HepG2 (cell line): ENCODE measurements around the gene CTSW. TPM values are rescaled to one million over a fixed set of nuclear protein-coding genes. Genes with fewer than 3 reads are reported as not detected.
A peak's percentile ranks its signal among the peaks of the same experiment; 100 is the strongest.

Experiments used
- DNMT1 ChIP-seq: sonication (generic); formaldehyde crosslinking; IDR thresholded peaks from 2 replicates; pipeline ENCODE4 v1.5.1; 2020; ENCODE audit warnings: mild to moderate bottlenecking, missing genetic modification reagents
- MAFF ChIP-seq: IDR thresholded peaks from 2 replicates; pipeline ENCODE4 v1.6.1; 2011; ENCODE audit warnings: low read depth, low read length, improper control_type of control experiment
- NR1H2 ChIP-seq: sonication (generic); formaldehyde crosslinking; IDR thresholded peaks from 2 replicates; pipeline ENCODE4 v1.8.1; 2022; ENCODE audit warnings: low read depth, missing genetic modification reagents, borderline replicate concordance
- PRPF4 ChIP-seq: fragments of 200-400 bp; formaldehyde crosslinking; IDR thresholded peaks from 2 replicates; pipeline ENCODE4 v1.6.1; 2016; ENCODE audit warnings: low read length, low read depth; ENCODE audit not compliant: poor library complexity, severe bottlenecking
- SALL1 ChIP-seq: sonication (generic); formaldehyde crosslinking; IDR thresholded peaks from 2 replicates; pipeline ENCODE4 v1.8.0; 2022; ENCODE audit warnings: mild to moderate bottlenecking, missing genetic modification reagents
- ZNF557 ChIP-seq: sonication (generic); formaldehyde crosslinking; IDR thresholded peaks from 2 replicates; pipeline ENCODE4 v1.4.0; 2020; ENCODE audit warnings: missing genetic modification reagents
- ZNF678 ChIP-seq: sonication (generic); formaldehyde crosslinking; IDR thresholded peaks from 2 replicates; pipeline ENCODE4 v1.4.0; 2020; ENCODE audit warnings: mild to moderate bottlenecking, missing genetic modification reagents
- ZZZ3 ChIP-seq: sonication (generic); formaldehyde crosslinking; IDR thresholded peaks from 2 replicates; pipeline ENCODE4 v1.4.0; 2020; ENCODE audit warnings: missing genetic modification reagents, mild to moderate bottlenecking, borderline replicate concordance
- polyA plus RNA-seq, 8 experiments: library from polyadenylated mRNA; depleted of rRNA in 3 of 8; stranded (reverse) in 7 of 8; unstranded in 1 of 8; fragments of >200 nt; fragmentation: Illumina TruSeq in 4 of 8; extraction: Trizol in 4 of 8; gene quantifications; 2 replicates each; pipeline versions ENCODE4 v1.2.1 to v1.2.3, GENCODE V29; 2011 to 2016; ENCODE audit warnings: low read depth in 4 of 8, missing spikeins in 1 of 8, mixed read lengths in 1 of 8; ENCODE audit not compliant: insufficient read depth in 1 of 8
- total RNA-seq, 5 experiments: library from RNA; depleted of rRNA; stranded (reverse); fragments of >200 nt; fragmentation: Illumina TruSeq; extraction: Trizol; gene quantifications; 2 replicates each; pipeline ENCODE4 v1.2.3, GENCODE V29; 2016; ENCODE audit warnings: low read depth in 1 of 5
- TF ChIP-seq, protein P1 (sequence below): sonication (generic); formaldehyde crosslinking; IDR thresholded peaks from 2 replicates; pipeline ENCODE4 v1.4.0; 2020; ENCODE audit warnings: mild to moderate bottlenecking, missing genetic modification reagents
- TF ChIP-seq, protein P2 (sequence below): sonication (generic); formaldehyde crosslinking; IDR thresholded peaks from 2 replicates; pipeline ENCODE4; 2020; ENCODE audit warnings: missing genetic modification reagents, mild to moderate bottlenecking, borderline replicate concordance
- TF ChIP-seq, protein P3 (sequence below): IDR thresholded peaks from 2 replicates; pipeline ENCODE4 v1.6.1; 2012; ENCODE audit warnings: inconsistent platforms

The CTSW gene
- total and polyA plus RNA-seq, 2 of the 13 experiments (the other 11 are each of a cell fraction or from before 2014, with no cell fraction given) = 0.09 TPM; not detected in 1

DNA sequence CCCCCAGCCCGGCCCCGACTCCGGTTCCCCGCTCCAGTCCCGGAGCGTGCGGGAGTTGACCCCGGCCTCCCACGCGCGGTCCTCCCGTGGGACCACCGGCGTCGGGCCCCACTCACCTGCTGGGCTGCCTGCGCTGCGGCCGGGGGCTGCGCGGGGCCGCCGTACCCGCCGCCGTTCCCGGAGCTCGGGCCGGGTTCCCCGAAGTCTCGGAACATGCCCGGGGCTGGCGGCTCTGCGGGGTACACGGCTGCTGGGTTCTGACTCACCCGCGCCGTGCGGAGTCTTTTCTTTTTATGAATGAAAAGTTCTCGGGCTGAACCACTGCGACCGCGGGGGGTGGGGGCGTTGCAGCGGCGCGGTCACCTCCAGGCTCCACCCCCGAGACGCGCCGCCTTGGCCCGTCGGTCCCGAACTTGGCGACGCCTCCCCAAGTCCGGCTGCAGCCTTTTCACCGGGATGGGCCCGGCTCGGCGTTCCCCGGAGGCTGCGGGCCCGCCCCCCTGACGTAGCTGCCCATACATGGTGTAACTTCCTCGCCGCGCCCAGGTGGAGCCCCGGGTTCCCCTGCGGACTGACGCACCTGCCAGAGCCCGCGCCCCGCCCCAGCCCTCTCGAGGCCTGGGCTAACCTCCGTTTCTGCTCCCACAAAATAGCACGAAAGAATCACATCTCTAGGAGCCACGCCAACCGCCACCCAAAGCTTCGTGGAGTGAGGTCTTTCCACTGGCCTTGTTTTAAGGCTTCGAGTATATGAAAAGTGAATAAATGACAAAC is 20.7 kb downstream of the CTSW start, which contains the start of gene FOSL1 (continued):
- no peak for TF ChIP-seq MAFF
- TF ChIP-seq, protein P1, sequence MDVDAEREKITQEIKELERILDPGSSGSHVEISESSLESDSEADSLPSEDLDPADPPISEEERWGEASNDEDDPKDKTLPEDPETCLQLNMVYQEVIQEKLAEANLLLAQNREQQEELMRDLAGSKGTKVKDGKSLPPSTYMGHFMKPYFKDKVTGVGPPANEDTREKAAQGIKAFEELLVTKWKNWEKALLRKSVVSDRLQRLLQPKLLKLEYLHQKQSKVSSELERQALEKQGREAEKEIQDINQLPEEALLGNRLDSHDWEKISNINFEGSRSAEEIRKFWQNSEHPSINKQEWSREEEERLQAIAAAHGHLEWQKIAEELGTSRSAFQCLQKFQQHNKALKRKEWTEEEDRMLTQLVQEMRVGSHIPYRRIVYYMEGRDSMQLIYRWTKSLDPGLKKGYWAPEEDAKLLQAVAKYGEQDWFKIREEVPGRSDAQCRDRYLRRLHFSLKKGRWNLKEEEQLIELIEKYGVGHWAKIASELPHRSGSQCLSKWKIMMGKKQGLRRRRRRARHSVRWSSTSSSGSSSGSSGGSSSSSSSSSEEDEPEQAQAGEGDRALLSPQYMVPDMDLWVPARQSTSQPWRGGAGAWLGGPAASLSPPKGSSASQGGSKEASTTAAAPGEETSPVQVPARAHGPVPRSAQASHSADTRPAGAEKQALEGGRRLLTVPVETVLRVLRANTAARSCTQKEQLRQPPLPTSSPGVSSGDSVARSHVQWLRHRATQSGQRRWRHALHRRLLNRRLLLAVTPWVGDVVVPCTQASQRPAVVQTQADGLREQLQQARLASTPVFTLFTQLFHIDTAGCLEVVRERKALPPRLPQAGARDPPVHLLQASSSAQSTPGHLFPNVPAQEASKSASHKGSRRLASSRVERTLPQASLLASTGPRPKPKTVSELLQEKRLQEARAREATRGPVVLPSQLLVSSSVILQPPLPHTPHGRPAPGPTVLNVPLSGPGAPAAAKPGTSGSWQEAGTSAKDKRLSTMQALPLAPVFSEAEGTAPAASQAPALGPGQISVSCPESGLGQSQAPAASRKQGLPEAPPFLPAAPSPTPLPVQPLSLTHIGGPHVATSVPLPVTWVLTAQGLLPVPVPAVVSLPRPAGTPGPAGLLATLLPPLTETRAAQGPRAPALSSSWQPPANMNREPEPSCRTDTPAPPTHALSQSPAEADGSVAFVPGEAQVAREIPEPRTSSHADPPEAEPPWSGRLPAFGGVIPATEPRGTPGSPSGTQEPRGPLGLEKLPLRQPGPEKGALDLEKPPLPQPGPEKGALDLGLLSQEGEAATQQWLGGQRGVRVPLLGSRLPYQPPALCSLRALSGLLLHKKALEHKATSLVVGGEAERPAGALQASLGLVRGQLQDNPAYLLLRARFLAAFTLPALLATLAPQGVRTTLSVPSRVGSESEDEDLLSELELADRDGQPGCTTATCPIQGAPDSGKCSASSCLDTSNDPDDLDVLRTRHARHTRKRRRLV (CRISPR knock-in tag) = no peak
- peak; percentile 47; the same call in 1 of the 2 replicates for TF ChIP-seq SALL1
- TF ChIP-seq, protein P2, sequence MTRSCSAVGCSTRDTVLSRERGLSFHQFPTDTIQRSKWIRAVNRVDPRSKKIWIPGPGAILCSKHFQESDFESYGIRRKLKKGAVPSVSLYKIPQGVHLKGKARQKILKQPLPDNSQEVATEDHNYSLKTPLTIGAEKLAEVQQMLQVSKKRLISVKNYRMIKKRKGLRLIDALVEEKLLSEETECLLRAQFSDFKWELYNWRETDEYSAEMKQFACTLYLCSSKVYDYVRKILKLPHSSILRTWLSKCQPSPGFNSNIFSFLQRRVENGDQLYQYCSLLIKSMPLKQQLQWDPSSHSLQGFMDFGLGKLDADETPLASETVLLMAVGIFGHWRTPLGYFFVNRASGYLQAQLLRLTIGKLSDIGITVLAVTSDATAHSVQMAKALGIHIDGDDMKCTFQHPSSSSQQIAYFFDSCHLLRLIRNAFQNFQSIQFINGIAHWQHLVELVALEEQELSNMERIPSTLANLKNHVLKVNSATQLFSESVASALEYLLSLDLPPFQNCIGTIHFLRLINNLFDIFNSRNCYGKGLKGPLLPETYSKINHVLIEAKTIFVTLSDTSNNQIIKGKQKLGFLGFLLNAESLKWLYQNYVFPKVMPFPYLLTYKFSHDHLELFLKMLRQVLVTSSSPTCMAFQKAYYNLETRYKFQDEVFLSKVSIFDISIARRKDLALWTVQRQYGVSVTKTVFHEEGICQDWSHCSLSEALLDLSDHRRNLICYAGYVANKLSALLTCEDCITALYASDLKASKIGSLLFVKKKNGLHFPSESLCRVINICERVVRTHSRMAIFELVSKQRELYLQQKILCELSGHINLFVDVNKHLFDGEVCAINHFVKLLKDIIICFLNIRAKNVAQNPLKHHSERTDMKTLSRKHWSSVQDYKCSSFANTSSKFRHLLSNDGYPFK = no peak
- TF ChIP-seq, protein P3, sequence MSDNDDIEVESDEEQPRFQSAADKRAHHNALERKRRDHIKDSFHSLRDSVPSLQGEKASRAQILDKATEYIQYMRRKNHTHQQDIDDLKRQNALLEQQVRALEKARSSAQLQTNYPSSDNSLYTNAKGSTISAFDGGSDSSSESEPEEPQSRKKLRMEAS = peak; percentile 82
- TF ChIP-seq ZNF557 (CRISPR knock-in tag) = no peak
- no peak for TF ChIP-seq ZZZ3 (CRISPR knock-in tag)
- no peak for TF ChIP-seq ZNF678 (CRISPR knock-in tag)
- TF ChIP-seq NR1H2 (CRISPR knock-in tag) = no peak
- TF ChIP-seq DNMT1 (CRISPR knock-in tag) = no peak
- TF ChIP-seq PRPF4 = no peak
